DOHH2 (cell line): ENCODE results near the gene LRRC4C.

Experiments used
- H3F3A ChIP-seq: fragments of 200-600 bp; sonication (generic), shearing (Covaris generic); 2 replicates; pipeline ENCODE4 v1.6.0; 2016; ENCODE audit warnings: antibody characterized with exemption, mild to moderate bottlenecking; ENCODE audit not compliant: control insufficient read depth, insufficient read depth
- H3K27ac ChIP-seq: fragments of 200-600 bp; sonication (generic); 2 replicates; pipeline ENCODE4 v1.5.1; 2014; ENCODE audit warnings: low read depth, mild to moderate bottlenecking, low read length, moderate library complexity
- H3K27me3 ChIP-seq: fragments of 200-600 bp; sonication (generic); 2 replicates; pipeline ENCODE4 v1.6.1; 2014; ENCODE audit warnings: mild to moderate bottlenecking, low read length, mixed read lengths; ENCODE audit not compliant: control insufficient read depth
- H3K36me3 ChIP-seq: fragments of 200-600 bp; sonication (generic); 2 replicates; pipeline ENCODE4 v1.6.1; 2014; ENCODE audit warnings: mild to moderate bottlenecking, low read length, moderate library complexity, mixed read lengths; ENCODE audit not compliant: control insufficient read depth
- H3K4me1 ChIP-seq: fragments of 200-600 bp; sonication (generic); 2 replicates; pipeline ENCODE4 v1.6.1; 2014; ENCODE audit warnings: mild to moderate bottlenecking, low read length, mixed read lengths; ENCODE audit not compliant: control insufficient read depth
- H3K4me2 ChIP-seq: fragments of 200-600 bp; sonication (generic); 2 replicates; pipeline ENCODE4 v1.6.0; 2014; ENCODE audit warnings: mild to moderate bottlenecking, low read length, moderate library complexity
- H3K4me3 ChIP-seq: fragments of 200-600 bp; sonication (generic); 2 replicates; pipeline ENCODE4 v1.5.1; 2014; ENCODE audit warnings: mild to moderate bottlenecking, low read length, mixed read lengths
- H3K79me2 ChIP-seq: fragments of 200-600 bp; sonication (generic); 2 replicates; pipeline ENCODE4 v1.6.1; 2014; ENCODE audit warnings: mild to moderate bottlenecking, low read length, mixed read lengths; ENCODE audit not compliant: control insufficient read depth
- H3K9me2 ChIP-seq: fragments of 200-600 bp; sonication (generic); replicated peaks from 2 replicates; pipeline ENCODE4 v1.6.1; 2014; ENCODE audit warnings: mild to moderate bottlenecking, low read length, mixed read lengths; ENCODE audit not compliant: control insufficient read depth
- H3K9me3 ChIP-seq: fragments of 200-600 bp; sonication (generic); 2 replicates; pipeline ENCODE4 v1.6.1; 2014; ENCODE audit warnings: antibody characterized with exemption, low read length, mixed read lengths; ENCODE audit not compliant: control insufficient read depth, insufficient read depth
- H4K20me1 ChIP-seq: fragments of 200-600 bp; sonication (generic); 2 replicates; pipeline ENCODE4 v1.6.0; 2014; ENCODE audit warnings: low read depth, mild to moderate bottlenecking, antibody characterized with exemption, low read length, moderate library complexity; ENCODE audit not compliant: control insufficient read depth, insufficient read depth
- EZH2phosphoT487 ChIP-seq: fragments of 200-600 bp; sonication (generic); IDR thresholded peaks from 2 replicates; pipeline ENCODE4 v1.6.1; 2017; ENCODE audit warnings: borderline replicate concordance, mild to moderate bottlenecking, antibody characterized with exemption, low read length, moderate library complexity, mixed read lengths
- TF ChIP-seq, protein P1 (sequence below): fragments of 200-600 bp; sonication (generic); IDR thresholded peaks from one replicate; pipeline ENCODE4 v1.5.1; 2014; ENCODE audit warnings: antibody characterized with exemption, mild to moderate bottlenecking, low read depth, low read length; ENCODE audit not compliant: poor library complexity, severe bottlenecking

Gene LRRC4C

DNA sequence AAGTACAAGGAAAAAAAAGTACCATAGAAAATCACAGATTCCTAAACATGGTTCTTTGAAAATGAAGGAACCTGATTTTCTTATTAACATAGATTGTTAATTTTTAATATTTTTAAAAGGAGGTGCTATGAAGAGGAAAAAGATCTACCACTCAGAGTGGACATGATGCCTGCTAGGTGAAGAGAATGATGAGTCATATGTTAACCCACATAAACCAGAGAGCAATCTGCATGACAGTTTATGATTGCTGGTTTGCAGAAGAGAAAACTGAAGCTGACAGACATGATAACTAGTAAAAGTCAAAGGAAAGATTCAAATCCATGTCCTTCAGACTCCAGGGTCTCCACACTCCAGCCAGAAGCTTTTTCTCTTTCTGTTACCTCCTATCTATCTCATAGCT lies 1231.7 kb downstream of the LRRC4C start:
- Histone ChIP-seq H3K4me3 (no peak overlapping the region), H3K36me3 (no peaks in the 10 kb centered on the region), H3K27ac (no peak overlapping the region), H3K4me1 (no peaks in the 10 kb centered on the region), H3K9me2 (no peaks in the 10 kb centered on the region), H3F3A (no peaks in the 10 kb centered on the region), H3K4me2 (no peak overlapping the region), H3K27me3 (no peaks in the 10 kb centered on the region), H3K9me3 (no peaks in the 10 kb centered on the region), H3K79me2 (no peaks in the 10 kb centered on the region), H4K20me1 (no peaks in the 10 kb centered on the region)
- TF ChIP-seq, protein P1, sequence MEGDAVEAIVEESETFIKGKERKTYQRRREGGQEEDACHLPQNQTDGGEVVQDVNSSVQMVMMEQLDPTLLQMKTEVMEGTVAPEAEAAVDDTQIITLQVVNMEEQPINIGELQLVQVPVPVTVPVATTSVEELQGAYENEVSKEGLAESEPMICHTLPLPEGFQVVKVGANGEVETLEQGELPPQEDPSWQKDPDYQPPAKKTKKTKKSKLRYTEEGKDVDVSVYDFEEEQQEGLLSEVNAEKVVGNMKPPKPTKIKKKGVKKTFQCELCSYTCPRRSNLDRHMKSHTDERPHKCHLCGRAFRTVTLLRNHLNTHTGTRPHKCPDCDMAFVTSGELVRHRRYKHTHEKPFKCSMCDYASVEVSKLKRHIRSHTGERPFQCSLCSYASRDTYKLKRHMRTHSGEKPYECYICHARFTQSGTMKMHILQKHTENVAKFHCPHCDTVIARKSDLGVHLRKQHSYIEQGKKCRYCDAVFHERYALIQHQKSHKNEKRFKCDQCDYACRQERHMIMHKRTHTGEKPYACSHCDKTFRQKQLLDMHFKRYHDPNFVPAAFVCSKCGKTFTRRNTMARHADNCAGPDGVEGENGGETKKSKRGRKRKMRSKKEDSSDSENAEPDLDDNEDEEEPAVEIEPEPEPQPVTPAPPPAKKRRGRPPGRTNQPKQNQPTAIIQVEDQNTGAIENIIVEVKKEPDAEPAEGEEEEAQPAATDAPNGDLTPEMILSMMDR, result no peak
- no peak for TF ChIP-seq EZH2phosphoT487

DNA sequence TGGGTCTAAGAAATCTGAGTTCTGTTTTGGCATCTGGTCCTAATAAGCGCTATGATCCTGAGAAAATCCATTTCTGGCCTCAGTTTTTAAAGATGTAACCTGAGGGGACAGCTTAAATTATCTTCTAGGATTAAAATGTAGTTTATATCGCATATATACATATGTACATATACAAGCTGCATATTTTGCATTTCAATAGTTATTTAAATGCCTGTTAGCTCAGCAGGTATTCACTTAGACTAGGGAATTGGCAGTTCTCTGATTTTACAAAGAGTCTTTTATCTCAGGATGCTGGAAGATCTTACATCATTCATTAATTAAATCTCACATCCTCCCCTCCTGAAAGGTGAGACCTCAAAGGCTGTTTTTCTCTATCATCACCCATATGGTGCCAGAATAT lies 1232.8 kb downstream of the LRRC4C start:
- no peaks in the 10 kb centered on the region for H3K9me3 ChIP-seq
- H3K4me3 ChIP-seq, result no peak overlapping the region
- H4K20me1 ChIP-seq, result no peaks in the 10 kb centered on the region
- H3K4me1 ChIP-seq, result no peaks in the 10 kb centered on the region
- no peaks in the 10 kb centered on the region for H3K36me3 ChIP-seq
- H3K27me3 ChIP-seq, result no peaks in the 10 kb centered on the region
- no peaks in the 10 kb centered on the region for H3F3A ChIP-seq
- H3K4me2 ChIP-seq, result no peak overlapping the region
- TF ChIP-seq, protein P1, result no peak
- TF ChIP-seq EZH2phosphoT487, result no peak
- H3K27ac ChIP-seq, result no peak overlapping the region
- no peaks in the 10 kb centered on the region for H3K79me2 ChIP-seq
- no peaks in the 10 kb centered on the region for H3K9me2 ChIP-seq

DNA sequence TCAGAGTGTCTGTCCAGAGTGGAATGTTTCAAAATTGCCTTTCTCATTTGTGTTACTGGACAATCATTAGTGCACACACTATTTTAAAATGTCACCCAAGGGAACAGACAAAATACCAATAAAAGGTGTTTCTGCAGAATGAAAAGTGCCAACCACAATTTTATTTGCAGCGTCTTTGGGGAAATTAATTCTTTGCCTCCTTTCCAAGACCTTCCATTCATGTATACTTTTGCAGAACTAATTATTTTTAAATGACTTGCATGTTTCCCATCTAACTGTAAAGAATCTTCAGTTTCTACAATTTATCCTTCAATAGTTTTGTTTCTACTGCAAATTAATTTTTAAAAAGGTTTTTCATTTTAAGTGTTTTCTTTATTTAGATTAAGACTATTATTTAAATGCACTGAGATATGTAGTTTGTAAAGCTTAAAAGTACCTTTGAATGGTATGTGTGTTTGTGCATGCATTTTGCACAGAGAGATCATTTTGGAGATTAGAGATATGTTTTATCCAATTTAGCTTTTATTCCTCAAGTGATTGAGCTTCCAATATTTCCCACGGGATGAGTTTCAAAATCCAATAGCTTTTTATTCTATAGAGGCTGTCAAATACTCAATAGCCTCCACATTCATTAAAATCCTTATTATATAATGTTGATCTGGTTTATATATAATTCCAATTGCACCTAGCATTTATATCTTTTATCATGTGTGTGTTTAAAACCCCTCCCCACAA lies 1235.7 kb downstream of the LRRC4C start:
- no peaks in the 10 kb centered on the region for H3K4me1 ChIP-seq
- H3K79me2 ChIP-seq, result no peaks in the 10 kb centered on the region
- no peaks in the 10 kb centered on the region for H4K20me1 ChIP-seq
- no peaks in the 10 kb centered on the region for H3K9me2 ChIP-seq
- H3K4me3 ChIP-seq, result no peak overlapping the region
- no peaks in the 10 kb centered on the region for H3F3A ChIP-seq
- no peak overlapping the region for H3K27ac ChIP-seq
- no peak overlapping the region for H3K4me2 ChIP-seq
- no peaks in the 10 kb centered on the region for H3K27me3 ChIP-seq
- H3K9me3 ChIP-seq, result no peaks in the 10 kb centered on the region
- no peak for TF ChIP-seq EZH2phosphoT487
- TF ChIP-seq, protein P1, result no peak
- no peaks in the 10 kb centered on the region for H3K36me3 ChIP-seq
